GM21723 (cell line): Measurements from ENCODE around the gene AGGF1.
"Not testable (repeated sequence)": the region's sequence is repeated elsewhere in the genome, so short reads cannot be mapped to it uniquely, and the experiment has no call there.

Source experiments
- ATAC-seq: cut with Tn5 transposase; IDR thresholded peaks from one replicate; pipeline ENCODE4 v1.9.1; 2021; ENCODE audit warnings: mild to moderate bottlenecking, moderate library complexity; ENCODE audit not compliant: unreplicated experiment

Gene AGGF1

DNA sequence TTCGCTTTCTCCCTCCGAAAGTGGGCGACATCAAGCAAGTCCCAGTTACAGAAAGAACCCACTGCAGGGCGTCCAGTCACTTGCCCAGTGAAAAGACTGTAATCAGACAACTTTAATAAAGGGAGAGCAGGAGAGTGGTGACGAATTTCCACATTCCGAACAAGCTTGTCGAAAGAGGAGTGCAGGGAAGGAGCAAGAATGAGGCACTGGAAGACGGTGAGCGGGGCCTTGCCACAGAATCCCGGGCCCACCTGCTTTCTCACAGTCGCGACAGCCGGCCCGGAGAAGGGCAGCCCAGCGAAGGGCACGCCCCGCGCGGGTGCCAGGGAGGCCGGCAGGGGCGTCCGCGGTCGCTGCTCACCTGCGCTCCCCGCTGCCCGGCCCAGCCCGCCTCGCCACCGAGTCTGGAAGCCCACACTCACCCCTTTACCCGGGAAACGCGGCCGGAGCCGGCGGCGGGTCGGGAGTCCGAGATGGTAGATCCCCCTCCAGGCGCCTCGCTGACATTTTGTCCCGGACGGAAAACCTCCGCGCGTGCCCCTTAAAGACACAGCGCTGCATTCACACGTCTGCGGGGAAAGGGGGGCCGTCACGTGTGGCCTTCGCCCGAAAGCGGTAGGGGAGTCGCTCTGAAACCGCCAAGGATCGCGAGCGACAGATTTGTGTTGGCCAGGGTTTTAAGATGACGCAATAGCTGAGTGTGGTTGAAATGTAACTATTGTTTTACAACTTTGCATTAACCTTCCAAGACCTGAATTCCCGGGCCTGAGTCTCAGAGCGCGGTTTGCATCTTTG is 56.7 kb downstream of the AGGF1 start, which contains the start of gene ZBED3:
TSS of gene ZBED3 (minus strand) at position 597 of the 795 bp plus-strand sequence. CDS start 9,407 bp downstream, outside the sequence.
- ATAC-seq: peak; percentile 61

DNA sequence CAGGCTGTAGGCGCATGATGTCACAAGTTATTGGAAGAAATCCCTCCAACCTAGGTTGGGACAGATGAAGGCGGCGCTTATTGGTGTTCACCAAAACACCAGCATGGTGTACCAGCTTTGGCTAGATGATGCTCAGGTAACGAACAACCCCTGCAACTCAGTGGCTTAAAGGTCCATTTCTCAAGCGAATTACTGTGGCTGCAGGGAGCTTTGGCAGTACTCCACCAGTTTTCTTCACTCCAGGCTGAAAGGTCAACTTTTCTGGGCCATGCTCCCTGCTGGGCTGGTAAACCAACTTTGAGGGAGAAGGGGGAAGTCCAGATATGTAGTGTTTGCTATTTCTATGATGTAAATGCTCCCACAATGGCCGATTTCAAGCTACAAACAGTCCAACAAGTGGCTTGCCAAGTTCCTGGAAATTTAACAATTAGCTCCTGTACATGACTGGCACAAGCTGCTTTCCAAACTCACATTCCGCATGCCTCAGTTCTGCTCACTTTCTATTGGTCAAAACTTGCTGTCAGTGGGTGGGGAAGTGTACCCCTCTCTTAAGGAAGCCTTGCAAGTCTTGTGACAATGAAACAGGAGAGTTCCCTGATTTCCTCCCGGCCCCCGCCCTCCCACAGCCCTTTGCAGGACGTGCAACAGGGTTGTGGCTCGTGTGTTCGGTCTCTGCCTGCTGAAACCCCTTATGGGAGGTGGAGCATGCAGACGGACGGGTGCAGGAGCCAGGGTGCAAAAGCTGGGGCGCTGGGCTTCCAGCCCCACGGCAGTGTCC is 57.5 kb downstream of the AGGF1 start:
- ATAC-seq: no peak

DNA sequence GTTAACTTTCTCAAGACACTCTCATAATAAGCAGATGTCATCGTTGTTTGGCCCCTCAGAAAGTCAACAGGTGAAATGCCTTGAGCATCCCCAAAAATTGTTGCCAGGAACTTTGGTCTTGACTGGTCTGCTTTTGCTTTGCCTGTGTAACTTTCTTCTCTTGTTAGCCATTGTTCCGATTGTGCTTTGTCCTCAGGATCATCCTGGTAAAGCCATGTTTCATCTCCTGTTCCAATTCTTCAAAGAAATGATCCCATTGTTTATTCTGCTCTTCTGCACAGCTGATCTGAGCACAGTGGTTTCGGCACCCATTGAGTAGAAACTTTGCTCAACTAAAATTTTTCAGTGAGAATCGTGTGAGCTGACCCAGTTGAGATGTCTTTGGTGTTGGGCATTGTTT is 65.0 kb downstream of the AGGF1 start:
- ATAC-seq: no peak

DNA sequence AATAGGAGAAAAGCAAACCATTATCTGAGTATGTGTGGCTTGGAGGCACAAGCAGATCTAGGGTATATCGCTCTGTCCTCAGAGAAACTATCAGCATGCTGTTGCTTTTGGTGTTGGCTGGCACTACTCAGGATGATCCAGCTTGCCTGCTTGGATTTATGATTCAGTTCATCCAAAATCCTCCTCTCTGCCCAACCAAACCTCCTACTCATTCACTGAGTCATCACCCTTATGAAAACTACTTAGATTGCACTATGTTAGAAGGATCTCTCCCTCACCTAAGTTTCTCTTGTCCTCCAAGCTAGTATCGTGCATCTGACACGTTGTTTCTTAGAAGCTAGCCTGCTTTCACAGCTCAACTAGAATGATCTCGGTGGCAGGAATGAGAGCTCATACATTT is 71.1 kb downstream of the AGGF1 start:
- no peak for ATAC-seq

DNA sequence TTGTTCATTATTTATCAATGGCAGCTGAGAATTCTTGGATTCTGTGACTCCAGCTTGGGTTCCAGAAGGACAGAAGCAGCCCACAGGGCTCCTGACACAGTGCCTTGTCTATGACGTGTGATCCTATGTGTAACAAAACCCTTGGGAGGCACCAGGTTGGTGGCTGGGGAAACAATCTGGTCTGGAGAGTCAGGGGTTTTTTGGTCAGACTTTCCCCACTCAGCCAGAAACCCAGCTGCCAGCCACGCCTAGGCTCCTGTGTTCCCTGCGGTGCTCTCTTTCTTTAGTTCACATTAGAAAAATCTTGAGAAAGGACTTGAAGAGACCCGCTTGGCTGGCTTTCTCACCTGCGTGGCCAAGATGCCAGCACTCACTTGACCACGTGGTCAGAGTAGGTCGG is 72.3 kb downstream of the AGGF1 start:
- no peak for ATAC-seq

DNA sequence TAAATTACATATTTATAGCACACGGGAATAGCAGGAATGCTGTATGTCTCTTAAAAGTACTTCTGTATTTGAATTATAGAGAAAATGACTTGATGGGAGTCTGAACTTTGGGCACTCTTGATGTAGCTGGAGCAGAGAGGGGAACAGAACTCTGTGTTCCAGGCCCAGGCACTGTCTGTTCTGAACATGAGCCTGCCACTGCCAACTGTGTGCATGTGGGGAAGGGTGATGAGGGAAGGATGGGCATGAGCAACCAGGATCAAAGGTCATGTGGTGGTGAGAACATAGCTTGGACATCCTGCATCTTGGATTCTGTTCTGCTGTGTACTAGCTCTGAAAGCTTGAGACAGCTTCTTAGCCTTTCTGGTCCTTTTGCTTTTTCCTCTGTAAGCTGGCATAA is 73.3 kb downstream of the AGGF1 start:
- ATAC-seq: no peak

DNA sequence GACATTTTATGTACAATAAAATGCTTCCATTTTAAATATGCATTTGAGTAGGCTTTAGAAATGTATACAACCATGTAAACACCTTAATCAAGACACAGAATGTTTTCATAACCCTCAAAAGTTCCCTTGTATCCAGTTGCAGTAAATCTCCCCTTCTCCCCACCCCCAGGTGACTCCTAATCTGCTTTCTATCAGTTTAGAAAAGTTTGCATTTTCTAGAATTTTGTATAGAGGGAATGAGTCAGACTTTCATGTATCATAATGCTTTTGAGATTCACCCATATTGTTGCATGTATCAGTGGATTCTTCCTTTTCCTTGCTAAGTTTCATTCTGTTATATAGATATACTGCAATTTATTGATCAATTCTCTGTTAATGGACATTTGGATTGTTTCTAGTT is 74.6 kb downstream of the AGGF1 start:
- ATAC-seq: no peak

DNA sequence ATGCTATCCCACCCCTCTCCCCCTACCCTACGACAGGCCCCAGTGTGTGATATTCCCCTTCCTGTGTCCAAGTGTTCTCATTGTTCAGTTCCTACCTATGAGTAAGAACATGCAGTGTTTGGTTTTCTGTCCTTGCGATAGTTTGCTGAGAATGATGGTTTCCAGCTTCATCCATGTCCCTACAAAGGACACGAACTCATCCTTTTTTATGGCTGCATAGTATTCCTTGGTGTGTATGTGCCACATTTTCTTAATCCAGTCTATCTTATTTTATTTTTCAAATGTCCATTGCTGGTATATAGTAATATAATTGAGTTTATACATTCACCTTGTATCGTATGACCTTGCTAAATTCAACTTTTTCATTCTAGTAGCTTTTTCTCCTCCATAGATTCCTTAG is 76.8 kb downstream of the AGGF1 start:
- ATAC-seq: not testable (repeated sequence)
